ENCODE data around the gene PPM1J.

The PPM1J gene

DNA sequence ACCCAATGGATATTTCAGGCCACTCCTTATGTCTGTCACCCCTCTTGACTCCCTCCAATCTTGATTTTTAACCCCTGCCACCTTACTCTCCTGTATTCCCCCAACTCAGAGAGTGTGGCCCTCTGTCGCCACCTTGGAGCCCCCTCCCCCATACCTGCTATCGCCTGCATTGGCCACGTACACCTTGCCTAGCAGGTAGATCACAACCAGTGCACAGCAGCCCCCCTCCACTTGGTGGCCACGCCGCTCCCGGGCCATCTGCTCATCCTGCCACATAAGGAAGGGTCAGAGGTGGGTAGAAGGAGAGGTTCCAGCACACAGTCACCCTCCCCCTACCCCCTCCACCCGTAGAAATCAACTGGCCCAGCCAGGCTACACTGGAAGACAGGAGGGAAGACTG lies 2.9 kb downstream of the PPM1J start:
- no peak overlapping the region for H2AFZ ChIP-seq (ENCODE audit: low read length)
- no peak overlapping the region for H3K4me3 ChIP-seq (ENCODE audit: low read length)
- H3K4me2 ChIP-seq (ENCODE audit: low read depth, low read length), result no peak overlapping the region
- no peaks in the 10 kb centered on the region for H4K20me1 ChIP-seq (ENCODE audit: insufficient read depth, low read length)
- no peaks in the 10 kb centered on the region for H3K79me2 ChIP-seq (ENCODE audit: low read length)
- no peak for DNase-seq
- TF ChIP-seq, protein P1, sequence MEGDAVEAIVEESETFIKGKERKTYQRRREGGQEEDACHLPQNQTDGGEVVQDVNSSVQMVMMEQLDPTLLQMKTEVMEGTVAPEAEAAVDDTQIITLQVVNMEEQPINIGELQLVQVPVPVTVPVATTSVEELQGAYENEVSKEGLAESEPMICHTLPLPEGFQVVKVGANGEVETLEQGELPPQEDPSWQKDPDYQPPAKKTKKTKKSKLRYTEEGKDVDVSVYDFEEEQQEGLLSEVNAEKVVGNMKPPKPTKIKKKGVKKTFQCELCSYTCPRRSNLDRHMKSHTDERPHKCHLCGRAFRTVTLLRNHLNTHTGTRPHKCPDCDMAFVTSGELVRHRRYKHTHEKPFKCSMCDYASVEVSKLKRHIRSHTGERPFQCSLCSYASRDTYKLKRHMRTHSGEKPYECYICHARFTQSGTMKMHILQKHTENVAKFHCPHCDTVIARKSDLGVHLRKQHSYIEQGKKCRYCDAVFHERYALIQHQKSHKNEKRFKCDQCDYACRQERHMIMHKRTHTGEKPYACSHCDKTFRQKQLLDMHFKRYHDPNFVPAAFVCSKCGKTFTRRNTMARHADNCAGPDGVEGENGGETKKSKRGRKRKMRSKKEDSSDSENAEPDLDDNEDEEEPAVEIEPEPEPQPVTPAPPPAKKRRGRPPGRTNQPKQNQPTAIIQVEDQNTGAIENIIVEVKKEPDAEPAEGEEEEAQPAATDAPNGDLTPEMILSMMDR (IDR thresholded peaks at IDR 0.05; ENCODE audit: low read length), result no peak
- no peak for TF ChIP-seq EZH2 (optimal IDR thresholded peaks at IDR 0.05; ENCODE audit: low read depth, low read length)
- TF ChIP-seq EZH2phosphoT487 (IDR thresholded peaks at IDR 0.05; ENCODE audit: low read length), result no peak
- no peaks in the 10 kb centered on the region for H3K9me2 ChIP-seq (replicated peaks; ENCODE audit: insufficient read depth, low read length)
- H3K9ac ChIP-seq (ENCODE audit: low read length), result no peak overlapping the region
- peaks cover 5% of the 10 kb centered on the region; the same call in 1 of the 2 replicates for H3K4me1 ChIP-seq (ENCODE audit: low read length)
- no peaks in the 10 kb centered on the region for H3K36me3 ChIP-seq (replicated peaks; ENCODE audit: insufficient read depth, low read length)
- no peaks in the 10 kb centered on the region for H3K9me3 ChIP-seq (replicated peaks; ENCODE audit: insufficient read depth, low read length)
- H3F3A ChIP-seq (ENCODE audit: insufficient read depth, low read length), result no peaks in the 10 kb centered on the region
- no peak overlapping the region for H3K27ac ChIP-seq (ENCODE audit: low read length)
- peaks cover 18% of the 10 kb centered on the region for H3K27me3 ChIP-seq (replicated peaks; ENCODE audit: insufficient read depth, low read length)

DNA sequence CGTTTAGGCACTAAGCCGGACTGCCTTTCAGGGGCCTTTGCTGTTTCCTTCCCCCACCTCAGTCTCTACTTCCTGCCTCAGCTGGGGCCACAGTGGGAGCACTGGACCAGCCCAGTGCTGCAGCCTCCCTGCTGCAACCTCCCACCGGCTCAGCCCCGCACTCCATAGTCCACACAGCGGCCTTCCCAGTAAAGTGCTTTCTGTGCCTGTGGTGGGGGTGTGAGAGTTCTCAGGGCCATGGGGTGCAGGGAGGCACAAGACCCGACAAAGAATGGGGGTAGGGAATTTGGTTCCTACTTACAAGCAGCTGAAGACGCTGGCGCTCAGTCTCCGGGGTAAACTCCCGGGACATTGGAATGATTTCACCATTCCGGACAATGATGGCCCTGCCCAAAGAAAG lies 3.5 kb downstream of the PPM1J start:
- Histone ChIP-seq H3K27me3 (replicated peaks; ENCODE audit: insufficient read depth, low read length) (peaks cover 18% of the 10 kb centered on the region), H3K4me1 (ENCODE audit: low read length) (peaks cover 5% of the 10 kb centered on the region; the same call in 1 of the 2 replicates), H3K4me3 (ENCODE audit: low read length) (no peak overlapping the region), H2AFZ (ENCODE audit: low read length) (no peak overlapping the region), H3K36me3 (replicated peaks; ENCODE audit: insufficient read depth, low read length) (no peaks in the 10 kb centered on the region), H3F3A (ENCODE audit: insufficient read depth, low read length) (no peaks in the 10 kb centered on the region), H4K20me1 (ENCODE audit: insufficient read depth, low read length) (no peaks in the 10 kb centered on the region), H3K79me2 (ENCODE audit: low read length) (no peaks in the 10 kb centered on the region), H3K4me2 (ENCODE audit: low read depth, low read length) (no peak overlapping the region), H3K9me2 (replicated peaks; ENCODE audit: insufficient read depth, low read length) (no peaks in the 10 kb centered on the region), H3K27ac (ENCODE audit: low read length) (no peak overlapping the region), H3K9ac (ENCODE audit: low read length) (no peak overlapping the region), H3K9me3 (replicated peaks; ENCODE audit: insufficient read depth, low read length) (no peaks in the 10 kb centered on the region)
- no peak for DNase-seq
- TF ChIP-seq, protein P1 (IDR thresholded peaks at IDR 0.05; ENCODE audit: low read length), result no peak
- TF ChIP-seq EZH2phosphoT487 (IDR thresholded peaks at IDR 0.05; ENCODE audit: low read length) (no peak), EZH2 (optimal IDR thresholded peaks at IDR 0.05; ENCODE audit: low read depth, low read length) (no peak)

DNA sequence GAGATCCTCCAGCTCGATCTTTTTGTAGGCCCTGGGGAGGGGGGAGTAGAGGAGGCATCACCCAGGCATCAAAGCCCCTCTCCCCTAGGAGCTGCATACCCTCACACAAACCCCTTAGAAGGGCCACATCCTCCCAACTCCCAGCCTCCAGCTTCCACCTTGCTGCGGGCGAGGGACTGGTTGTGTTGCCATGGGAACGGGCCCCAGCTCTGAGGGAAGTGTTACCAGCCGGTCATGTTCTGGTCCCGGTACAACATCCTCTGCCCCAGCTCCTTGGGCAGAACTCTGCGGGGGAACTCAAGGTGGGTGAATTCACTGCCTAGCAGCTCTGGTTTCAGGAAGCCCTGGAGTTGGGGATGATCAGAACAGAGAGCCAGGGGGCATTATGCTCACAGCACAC lies 4.1 kb downstream of the PPM1J start:
- H3K4me2 ChIP-seq (ENCODE audit: low read depth, low read length), result no peak overlapping the region
- H4K20me1 ChIP-seq (ENCODE audit: insufficient read depth, low read length), result no peaks in the 10 kb centered on the region
- peaks cover 18% of the 10 kb centered on the region for H3K27me3 ChIP-seq (replicated peaks; ENCODE audit: insufficient read depth, low read length)
- H3K9me2 ChIP-seq (replicated peaks; ENCODE audit: insufficient read depth, low read length), result no peaks in the 10 kb centered on the region
- no peaks in the 10 kb centered on the region for H3K36me3 ChIP-seq (replicated peaks; ENCODE audit: insufficient read depth, low read length)
- H2AFZ ChIP-seq (ENCODE audit: low read length), result no peak overlapping the region
- no peaks in the 10 kb centered on the region for H3K9me3 ChIP-seq (replicated peaks; ENCODE audit: insufficient read depth, low read length)
- H3K9ac ChIP-seq (ENCODE audit: low read length), result no peak overlapping the region
- H3F3A ChIP-seq (ENCODE audit: insufficient read depth, low read length), result no peaks in the 10 kb centered on the region
- H3K27ac ChIP-seq (ENCODE audit: low read length), result no peak overlapping the region
- no peak for DNase-seq
- H3K4me3 ChIP-seq (ENCODE audit: low read length), result no peak overlapping the region
- H3K79me2 ChIP-seq (ENCODE audit: low read length), result no peaks in the 10 kb centered on the region
- TF ChIP-seq EZH2 (optimal IDR thresholded peaks at IDR 0.05; ENCODE audit: low read depth, low read length) (no peak), EZH2phosphoT487 (IDR thresholded peaks at IDR 0.05; ENCODE audit: low read length) (no peak)
- TF ChIP-seq, protein P1 (IDR thresholded peaks at IDR 0.05; ENCODE audit: low read length), result no peak
- peaks cover 3% of the 10 kb centered on the region; the same call in 1 of the 2 replicates for H3K4me1 ChIP-seq (ENCODE audit: low read length)
